Measurements from ENCODE around the gene IL4I1.

IL4I1 gene

GRCh38 chr19:49880162-49880869 is 16.4 kb downstream of the IL4I1 start:
- no peak overlapping the region for H3K4me3 ChIP-seq (ENCODE audit: low read depth, low read length)
- TF ChIP-seq CTCF (IDR thresholded peaks at IDR 0.05; ENCODE audit: borderline replicate concordance, insufficient read depth, low read depth, low read length): no peak

GRCh38 chr19:49879243-49879963 is 17.3 kb downstream of the IL4I1 start:
- TF ChIP-seq CTCF (IDR thresholded peaks at IDR 0.05; ENCODE audit: borderline replicate concordance, insufficient read depth, low read depth, low read length): no peak
- H3K4me3 ChIP-seq (ENCODE audit: low read depth, low read length): no peak overlapping the region

GRCh38 chr19:49878744-49879070 is 18.0 kb downstream of the IL4I1 start:
- peak overlapping the region; percentile 100 for H3K4me3 ChIP-seq (ENCODE audit: low read depth, low read length)
- TF ChIP-seq CTCF (IDR thresholded peaks at IDR 0.05; ENCODE audit: borderline replicate concordance, insufficient read depth, low read depth, low read length): no peak

- TF ChIP-seq CTCF (IDR thresholded peaks at IDR 0.05; ENCODE audit: borderline replicate concordance, insufficient read depth, low read depth, low read length): no peak
- peak overlapping the region; percentile 100 for H3K4me3 ChIP-seq (ENCODE audit: low read depth, low read length)
Observed at GRCh38 chr19:49877879-49878743, 18.6 kb downstream of the IL4I1 start.

- no peak for TF ChIP-seq CTCF (IDR thresholded peaks at IDR 0.05; ENCODE audit: borderline replicate concordance, insufficient read depth, low read depth, low read length)
- H3K4me3 ChIP-seq (ENCODE audit: low read depth, low read length): peak within 1 kb of the TSS; percentile 100
Observed at GRCh38 chr19:49877020-49877878, 19.4 kb downstream of the IL4I1 start, which contains the start of the genes AKT1S1 and TBC1D17. TSS of gene AKT1S1 (minus strand) at chr19:49877355. CDS start at chr19:49873295, 4,060 bp downstream. TSS of gene TBC1D17 (plus strand) at chr19:49877702. CDS start at chr19:49877724, 22 bp downstream.

GRCh38 chr19:49876422-49877019 is 20.2 kb downstream of the IL4I1 start:
- TF ChIP-seq CTCF (IDR thresholded peaks at IDR 0.05; ENCODE audit: borderline replicate concordance, insufficient read depth, low read depth, low read length): no peak
- H3K4me3 ChIP-seq (ENCODE audit: low read depth, low read length): peak overlapping the region; percentile 100

Measured in GM12875 (cell line).